Breast epithelium (tissue), 4 donors: ENCODE data around the gene ATP1B3. TPM values are rescaled to one million over a fixed set of nuclear protein-coding genes. Genes with fewer than 3 reads are reported as not detected.
"Not testable (repeated sequence)": the region's sequence is repeated elsewhere in the genome, so short reads cannot be mapped to it uniquely, and the experiment has no call there.

Source experiments
- DNase-seq, 2 donors: peaks; one replicate each; pipeline ENCODE4 v3.0.0-alpha.2; 2019; ENCODE audit warnings: low spot score in 2 of 2
- H3K27ac ChIP-seq, 2 donors: fragments of 200-600 bp; sonication (generic) in 1 of 2; one replicate each; pipeline ENCODE4 v1.5.1; 2016 to 2019; ENCODE audit warnings: mild to moderate bottlenecking in 1 of 2
- H3K27me3 ChIP-seq, 2 donors: fragments of 200-600 bp; sonication (generic) in 1 of 2; one replicate each; pipeline versions ENCODE4 v1.5.1 to v1.6.0; 2017 to 2019; ENCODE audit warnings: control low read depth in 1 of 2, mild to moderate bottlenecking in 1 of 2
- H3K36me3 ChIP-seq: fragments of 200-600 bp; one replicate; pipeline ENCODE4 v1.5.1; 2019
- H3K4me1 ChIP-seq, 2 donors: fragments of 200-600 bp; sonication (generic); one replicate each; pipeline ENCODE4 v1.5.1; 2016 to 2019; ENCODE audit warnings: control low read depth in 1 of 2
- H3K4me3 ChIP-seq, 3 donors: fragments of 200-600 bp; sonication (generic); 1 replicate in 2 of 3; 2 replicates in 1 of 3; pipeline ENCODE4 v1.5.1; 2016 to 2019; ENCODE audit warnings: mild to moderate bottlenecking in 3 of 3, moderate library complexity in 2 of 3
- H3K9me3 ChIP-seq, 2 donors: fragments of 200-600 bp; sonication (generic) in 1 of 2; one replicate each; pipeline ENCODE4 v1.5.1; 2016 to 2019; ENCODE audit warnings: control low read depth in 1 of 2
- CTCF ChIP-seq, 3 donors: fragments of 450-650 bp; IDR thresholded peaks; one replicate each; pipeline ENCODE4 v1.5.1; 2016 to 2017; ENCODE audit warnings: antibody characterized with exemption in 3 of 3, mild to moderate bottlenecking in 3 of 3, moderate library complexity in 3 of 3
- POLR2A ChIP-seq: fragments of 450-650 bp; IDR thresholded peaks from one replicate; pipeline ENCODE4 v1.6.1; 2016; ENCODE audit warnings: antibody characterized with exemption, mild to moderate bottlenecking, moderate library complexity
- POLR2AphosphoS5 ChIP-seq, 3 donors: sonication (generic); formaldehyde crosslinking; IDR thresholded peaks; one replicate each; pipeline ENCODE4 v1.6.1; 2017; ENCODE audit warnings: antibody characterized with exemption in 3 of 3
- intact Hi-C: fragments of 100-400 bp; cut with DNase I; formaldehyde crosslinking; loops from one replicate; pipeline ENCODE4 v1.15.1; 2023; ENCODE audit warnings: low total_unique reads
- total RNA-seq, 3 donors: library from RNA; depleted of rRNA; stranded (reverse); fragments of >200 nt; gene quantifications; one replicate each; pipeline ENCODE4 v1.1.0, GENCODE V29; 2016

The ATP1B3 gene
- total RNA-seq, 3 donors from 2014 or later = 47.2 to 88.8 (median 74.4) TPM

- no peaks in the 10 kb centered on the region for H3K4me1 ChIP-seq
- no peaks in the 10 kb centered on the region for H3K9me3 ChIP-seq
- H3K4me3 ChIP-seq = no peak overlapping the region
- no peak overlapping the region for H3K27ac ChIP-seq
- intact Hi-C loops = loop anchor here (10.0 kb wide), 1 partner anchor 1525 kb away; no protein-coding TSS in a partner anchor
- no peaks in the 10 kb centered on the region for H3K36me3 ChIP-seq
- TF ChIP-seq CTCF (IDR thresholded peaks at IDR 0.05) = no peak
- TF ChIP-seq POLR2A = no peak
- TF ChIP-seq POLR2AphosphoS5 (IDR thresholded peaks at IDR 0.05) = no peak
- no peak for DNase-seq
- no peaks in the 10 kb centered on the region for H3K27me3 ChIP-seq
Observed at GRCh38 chr3:141969711-141970110, 93.3 kb downstream of the ATP1B3 start.

GRCh38 chr3:141971571-141971970 is 95.1 kb downstream of the ATP1B3 start:
- no peak for DNase-seq
- no peaks in the 10 kb centered on the region for H3K4me1 ChIP-seq
- no peaks in the 10 kb centered on the region for H3K27me3 ChIP-seq
- H3K36me3 ChIP-seq = no peaks in the 10 kb centered on the region
- no peaks in the 10 kb centered on the region for H3K9me3 ChIP-seq
- intact Hi-C loops = loop anchor here (10.0 kb wide), 1 partner anchor 1527 kb away; no protein-coding TSS in a partner anchor
- no peak overlapping the region for H3K27ac ChIP-seq
- no peak overlapping the region for H3K4me3 ChIP-seq
- TF ChIP-seq POLR2AphosphoS5 (IDR thresholded peaks at IDR 0.05) (no peak), POLR2A (no peak), CTCF (IDR thresholded peaks at IDR 0.05) (no peak)

GRCh38 chr3:141972399-141972798 is 96.0 kb downstream of the ATP1B3 start:
- intact Hi-C loops = loop anchor here (10.0 kb wide), 1 partner anchor 1528 kb away; no protein-coding TSS in a partner anchor

GRCh38 chr3:141974777-141975176 is 98.3 kb downstream of the ATP1B3 start:
- H3K4me1 ChIP-seq, DNase-seq, H3K4me3 ChIP-seq, H3K9me3 ChIP-seq, H3K27ac ChIP-seq, H3K36me3 ChIP-seq, H3K27me3 ChIP-seq: not testable (repeated sequence)
- intact Hi-C loops = loop anchor here (10.0 kb wide), 1 partner anchor 1530 kb away; no protein-coding TSS in a partner anchor

More at GRCh38 chr3:141972399-141972798, 96.0 kb downstream of the ATP1B3 start:
- DNase-seq = no peak
- Histone ChIP-seq H3K4me3 (no peak overlapping the region), H3K36me3 (no peaks in the 10 kb centered on the region), H3K27me3 (no peaks in the 10 kb centered on the region), H3K27ac (no peak overlapping the region), H3K9me3 (no peaks in the 10 kb centered on the region), H3K4me1 (no peaks in the 10 kb centered on the region)
- TF ChIP-seq POLR2A = no peak
- no peak for TF ChIP-seq CTCF (IDR thresholded peaks at IDR 0.05)
- no peak for TF ChIP-seq POLR2AphosphoS5 (IDR thresholded peaks at IDR 0.05)

Other genes starting within 250 kb of the ATP1B3 start
- 100 to 1,000 TPM in 1 of 3 donors, 10 to 100 TPM in 2; 80.5 to 101 (median 86.8) TPM for gene RNF7, start 138.3 kb upstream of the ATP1B3 start, total RNA-seq
- under 1 TPM in 2 of 3 donors, not detected in 1; 0.15 to 0.33 TPM for gene GRK7, start 113.2 kb upstream of the ATP1B3 start, total RNA-seq